NOMO-1 (cell line): ENCODE data around the gene SVIL.
"Not testable (repeated sequence)": the region's sequence is repeated elsewhere in the genome, so short reads cannot be mapped to it uniquely, and the experiment has no call there.

Experiments used
- DNase-seq, 2 experiments: peaks; one replicate each; lab custom pipeline; 2025; ENCODE audit not compliant: unreplicated experiment in 2 of 2; lab: John Stamatoyannopoulos, UW

Gene SVIL

DNA sequence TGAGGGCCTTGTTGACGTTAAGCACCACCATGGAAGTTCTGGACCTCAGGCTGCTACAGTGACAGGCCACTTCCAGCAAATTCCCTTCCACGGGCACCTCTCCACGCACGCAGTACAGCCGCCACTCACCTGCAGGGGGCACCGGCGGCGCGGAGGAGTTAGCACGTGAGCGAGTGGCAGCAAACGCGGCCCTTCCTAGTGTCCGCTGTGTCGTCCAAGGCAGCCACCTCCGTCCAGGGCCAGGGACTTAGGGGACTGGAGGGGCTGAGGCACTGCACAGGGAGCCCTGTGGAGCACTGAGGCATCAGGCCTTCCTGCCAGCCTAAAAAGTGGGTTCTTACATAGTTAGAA is 164.4 kb downstream of the SVIL start:
- DNase-seq = no peak

DNA sequence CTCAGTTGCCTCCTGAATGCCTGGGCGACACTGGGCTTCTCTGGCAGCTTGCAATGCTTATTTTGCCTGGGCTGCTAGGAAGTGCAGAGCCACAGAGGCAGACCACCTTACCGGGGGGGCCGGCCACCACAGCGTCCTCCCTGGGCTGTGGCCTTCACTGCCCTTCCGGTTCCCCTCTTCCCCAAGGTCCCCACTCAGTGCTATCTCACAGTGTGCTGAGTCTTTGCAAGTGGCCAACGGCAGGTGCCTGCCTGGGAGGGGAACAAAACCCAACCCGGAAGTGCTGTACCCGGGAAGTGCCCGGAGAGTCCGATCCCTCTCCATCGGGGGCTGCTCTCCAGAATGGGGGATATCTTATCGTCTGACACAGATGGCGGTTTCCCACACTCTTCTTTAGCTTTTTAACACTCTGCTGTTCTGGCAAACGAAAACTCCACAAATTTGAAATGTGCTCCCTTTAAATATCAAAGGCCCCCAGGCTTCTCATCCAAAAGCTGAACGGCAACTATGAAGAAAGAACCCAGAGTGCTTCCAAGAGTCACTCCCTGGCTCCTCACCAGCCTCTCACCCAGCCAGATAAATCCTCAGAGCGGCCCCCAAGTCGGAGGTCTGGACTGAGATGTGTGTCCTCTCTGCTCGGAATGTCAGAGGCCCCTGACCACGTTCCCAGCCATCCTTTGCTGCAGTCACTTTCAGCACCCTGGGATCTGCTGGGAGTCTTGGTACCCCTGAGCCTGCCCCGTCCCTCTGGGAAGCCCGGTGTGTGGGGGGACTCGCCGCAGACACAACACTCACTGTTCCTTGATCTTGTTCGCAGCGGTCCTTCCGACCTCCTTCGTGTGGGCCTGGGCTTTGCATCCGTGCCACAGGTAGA is 165.1 kb downstream of the SVIL start:
- no peak for DNase-seq

DNA sequence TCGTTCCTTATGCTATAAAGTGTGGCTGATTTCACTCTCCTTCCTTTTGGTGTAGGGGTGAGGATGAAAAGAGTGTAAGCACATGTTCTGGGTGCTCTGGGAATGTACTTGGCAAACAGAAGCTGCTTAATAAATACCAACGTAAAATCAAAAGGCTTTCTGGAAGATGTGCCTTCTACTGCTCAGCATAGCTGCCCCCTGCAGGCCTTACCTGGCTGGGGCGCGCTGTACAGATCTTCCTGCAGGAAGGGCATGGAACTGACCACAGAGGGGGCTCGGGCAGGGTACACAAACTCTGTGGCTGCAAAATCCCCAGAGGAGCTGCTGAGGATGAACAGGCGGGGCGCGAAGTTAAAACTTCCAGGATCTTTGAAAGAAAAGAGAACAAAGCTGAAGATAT is 169.4 kb downstream of the SVIL start:
- no peak for DNase-seq

- not testable (repeated sequence) for DNase-seq
These were observed 170.1 kb downstream of the SVIL start for GRCh38 chr10:29464671-29465171.

- no peak for DNase-seq
These were observed 173.7 kb downstream of the SVIL start for GRCh38 chr10:29461042-29461441.

DNA sequence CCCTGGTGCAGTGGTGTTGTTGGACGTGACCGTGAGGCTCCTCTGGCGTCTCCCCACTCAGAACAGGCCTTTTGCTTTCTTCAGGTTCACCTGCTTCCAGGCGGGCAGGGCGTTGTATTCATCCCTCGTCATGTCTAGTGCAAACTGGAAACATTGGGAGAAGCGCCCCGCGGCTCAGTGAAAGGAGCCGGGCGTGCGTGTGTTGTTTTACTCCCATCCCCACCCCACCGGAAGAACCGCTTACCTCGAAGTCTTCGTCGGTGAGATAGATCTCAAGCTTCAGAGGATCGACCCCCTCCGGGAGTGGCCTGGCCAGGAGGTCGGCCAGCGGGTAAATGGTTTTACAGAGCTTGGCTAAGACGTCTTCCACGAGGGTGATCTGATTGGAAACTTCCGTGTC is 176.6 kb downstream of the SVIL start:
- DNase-seq = not testable (repeated sequence)

- DNase-seq = no peak
These were observed 179.7 kb downstream of the SVIL start for GRCh38 chr10:29455095-29455494.

GRCh38 chr10:29454250-29454649 is 180.5 kb downstream of the SVIL start:
- DNase-seq = no peak

DNA sequence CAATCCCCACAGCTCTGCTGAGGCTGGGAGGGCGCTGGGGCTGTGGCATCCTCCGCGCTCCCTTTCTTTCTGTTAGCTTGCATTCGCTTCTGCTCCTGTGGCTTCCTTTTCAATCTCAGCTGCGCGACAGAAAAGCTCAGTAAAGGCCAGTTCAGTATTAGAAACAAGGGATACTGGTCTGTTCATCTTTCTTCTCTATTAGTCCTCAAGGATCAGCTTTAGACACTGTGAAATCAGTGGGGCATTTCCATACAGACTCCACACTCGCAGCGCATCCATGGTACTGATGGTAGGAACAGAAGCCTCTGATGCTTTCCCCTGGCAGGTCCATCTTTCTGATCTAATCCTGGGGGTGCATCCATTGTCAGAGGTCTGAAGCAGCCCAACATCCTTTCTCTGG is 182.2 kb downstream of the SVIL start:
- DNase-seq = no peak

DNA sequence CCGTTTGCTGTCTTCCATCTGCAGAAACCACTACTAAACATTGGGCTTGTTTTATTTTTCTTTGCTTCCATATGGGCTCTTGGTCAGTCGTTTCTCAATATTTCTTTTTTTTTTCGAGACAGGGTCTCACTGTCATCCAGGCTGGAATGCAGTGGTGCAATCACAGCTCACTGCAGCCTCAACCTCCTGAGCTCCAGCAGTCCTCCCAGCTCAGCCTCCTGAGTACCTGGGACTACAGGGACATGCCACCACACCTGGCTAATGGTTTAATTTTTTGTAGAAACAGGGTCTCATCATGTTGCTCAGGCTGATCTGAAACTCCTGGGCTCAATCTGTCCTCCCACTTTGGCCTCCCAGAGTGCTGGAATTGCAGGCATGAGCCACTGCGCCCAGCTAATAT is 182.8 kb downstream of the SVIL start:
- DNase-seq = no peak

- DNase-seq = no peak
These were observed 184.4 kb downstream of the SVIL start for GRCh38 chr10:29450405-29450804.

- peak; percentile 56 to 70 for DNase-seq
These were observed 185.8 kb downstream of the SVIL start for GRCh38 chr10:29448756-29449592.

GRCh38 chr10:29448125-29448524 is 186.6 kb downstream of the SVIL start:
- DNase-seq = no peak

DNA sequence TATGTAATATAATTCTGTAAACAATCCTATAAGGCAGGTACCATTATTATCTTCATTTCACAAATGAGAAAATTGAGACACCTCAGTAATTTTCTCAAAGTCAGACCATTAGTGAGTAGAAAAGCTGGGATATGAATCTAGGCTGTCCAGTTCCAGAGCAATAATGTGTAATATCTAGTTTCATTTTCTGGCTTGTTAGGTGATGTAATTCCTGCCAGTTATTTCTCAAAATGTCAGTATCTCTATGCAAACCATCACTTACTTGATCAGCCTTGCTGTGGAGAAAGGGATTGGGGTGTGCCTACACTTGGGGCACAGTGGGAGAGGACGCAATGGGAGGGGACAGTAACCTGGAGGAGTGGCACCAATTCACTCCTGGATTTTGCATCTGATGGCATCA is 188.4 kb downstream of the SVIL start:
- DNase-seq = peak; percentile 2 to 20

DNA sequence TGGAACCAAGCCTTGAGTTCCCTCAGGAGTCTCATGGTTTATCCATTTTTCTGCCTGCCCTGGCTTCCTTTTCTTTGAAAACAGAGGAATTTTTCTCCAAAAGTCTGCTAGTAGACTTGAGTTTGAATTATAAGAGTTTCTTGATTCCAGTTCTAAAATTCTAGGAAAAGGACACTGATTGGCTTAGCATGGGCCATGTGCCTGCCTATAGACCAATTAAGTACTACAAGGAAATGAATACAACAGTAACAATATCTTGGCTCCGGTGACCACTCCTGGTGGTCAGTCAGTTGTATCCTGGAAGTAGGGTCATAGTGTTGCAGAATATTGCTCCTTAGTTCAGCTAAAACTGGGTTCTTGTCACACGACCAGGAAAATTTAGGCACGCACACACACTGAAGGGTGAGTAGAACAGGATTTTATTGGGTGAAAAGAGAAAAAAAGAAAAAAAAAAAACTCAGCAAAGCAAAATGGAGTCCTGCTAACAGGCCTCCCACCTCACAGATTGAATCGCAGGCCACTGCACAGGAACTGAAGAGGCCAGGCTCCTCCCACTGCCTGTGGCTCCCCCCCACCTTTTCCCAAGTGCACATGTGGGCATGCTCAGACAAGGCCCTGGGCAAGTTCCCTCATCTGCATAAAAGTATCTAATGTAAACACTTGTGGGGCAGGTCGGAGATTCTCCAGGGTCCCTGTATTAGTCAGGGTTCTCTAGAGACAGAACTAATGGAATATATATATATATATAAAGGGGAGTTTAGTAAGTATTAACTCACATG is 190.8 kb downstream of the SVIL start:
- DNase-seq = no peak

DNA sequence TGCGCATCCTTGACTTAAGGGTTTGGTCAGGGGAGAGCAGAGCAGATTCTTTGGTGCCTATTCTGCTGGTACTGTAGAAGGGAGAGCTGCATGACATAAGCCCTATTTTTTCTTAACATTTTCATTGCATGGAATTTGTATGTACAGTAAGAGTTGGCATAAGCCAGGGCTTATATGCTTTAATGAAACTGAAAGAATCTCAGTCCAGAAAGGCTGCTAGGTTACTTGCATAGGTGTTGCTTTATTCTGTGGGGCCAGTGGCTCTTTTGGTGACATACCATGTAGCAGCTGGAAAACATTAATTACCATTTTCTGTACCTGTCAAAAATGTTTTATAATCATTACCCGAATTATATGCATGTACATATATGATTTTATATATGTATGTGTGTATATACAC is 193.8 kb downstream of the SVIL start:
- DNase-seq = no peak

GRCh38 chr10:29439005-29439404 is 195.8 kb downstream of the SVIL start:
- not testable (repeated sequence) for DNase-seq

DNA sequence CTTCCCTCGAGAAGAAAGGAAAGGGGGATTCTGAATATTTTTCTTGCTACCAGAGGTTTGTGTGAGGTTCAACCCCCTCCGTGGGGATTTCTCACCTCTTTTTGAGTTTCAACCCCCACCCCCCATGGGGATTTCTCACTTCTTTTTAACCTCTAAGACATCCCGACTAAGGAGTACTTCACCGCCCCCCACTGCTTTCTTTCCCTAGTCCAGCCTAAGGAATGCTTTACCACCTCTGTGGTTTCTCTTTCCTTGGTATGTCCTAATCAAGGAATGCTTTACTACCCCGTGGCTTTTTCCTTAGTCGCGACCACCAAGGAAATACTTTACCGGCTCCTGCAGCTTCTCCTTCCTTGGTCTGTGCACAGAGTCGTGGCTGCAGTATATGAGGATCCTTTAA is 196.5 kb downstream of the SVIL start:
- no peak for DNase-seq

GRCh38 chr10:29437871-29438270 is 196.9 kb downstream of the SVIL start:
- no peak for DNase-seq

DNA sequence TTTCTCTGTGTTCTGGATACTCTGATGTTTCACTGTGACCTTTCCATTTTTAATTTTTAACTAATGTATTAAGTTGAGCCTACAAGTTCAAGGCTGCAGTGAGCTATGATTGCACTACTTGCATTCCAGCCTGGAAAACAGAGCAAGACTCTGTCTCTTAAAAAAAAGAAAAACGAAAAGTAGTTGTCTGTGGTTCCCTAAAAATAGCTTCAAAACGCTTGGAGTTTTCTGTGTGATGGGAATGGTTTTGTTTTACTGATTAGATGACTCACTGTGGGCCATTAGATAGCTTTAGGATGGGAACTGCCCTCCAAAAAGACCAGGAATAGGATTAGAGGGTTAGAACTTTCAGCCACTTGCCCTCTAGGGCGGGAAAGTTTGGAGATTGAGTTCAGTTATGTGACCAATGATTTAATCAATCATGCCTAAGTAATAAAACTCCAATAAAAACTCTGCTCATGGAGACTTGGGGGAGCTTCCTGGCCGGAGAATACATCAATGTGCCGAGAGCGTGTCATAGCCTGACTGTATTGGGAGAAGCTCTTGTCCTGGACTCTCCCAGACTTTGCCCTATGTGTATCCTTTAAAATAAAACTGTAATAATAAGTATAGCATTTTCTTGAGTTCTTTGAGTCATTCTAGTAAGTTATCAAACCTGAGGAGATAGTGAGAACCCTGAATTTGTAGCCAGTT is 198.8 kb downstream of the SVIL start:
- DNase-seq = no peak
